ENCODE data around the gene DNAH17.

DNAH17 gene

DNA sequence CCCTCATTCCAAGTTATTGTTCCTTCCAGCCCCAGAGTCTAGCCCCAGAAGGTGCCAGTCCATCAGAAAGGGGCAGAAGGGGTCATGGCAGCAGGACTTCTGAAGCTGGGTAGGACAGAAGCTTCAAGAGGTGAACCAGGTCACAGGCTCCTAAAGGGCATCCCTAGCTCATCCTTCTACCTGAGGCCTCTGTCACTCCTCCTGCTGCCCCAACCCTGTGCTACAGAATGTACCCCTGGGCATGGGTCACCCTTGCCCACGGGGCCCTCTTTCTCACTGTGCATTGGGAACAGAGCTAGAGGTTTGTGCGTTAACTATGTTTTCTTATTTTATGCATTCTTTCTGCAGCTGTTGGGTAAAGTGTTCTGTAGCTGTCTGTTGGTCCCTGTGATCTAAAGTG is 46.5 kb downstream of the DNAH17 start:
- in situ Hi-C loops (cut with MboI; ENCODE audit: low pct_unique_long_range_greater_than_20kb, low sequenced_read_pairs): no loop called here
- DNase-seq: no peak

GRCh38 chr17:78529871-78530670 is 47.1 kb downstream of the DNAH17 start:
- no peak for DNase-seq
- in situ Hi-C loops (cut with MboI; ENCODE audit: low pct_unique_long_range_greater_than_20kb, low sequenced_read_pairs): no loop called here

DNA sequence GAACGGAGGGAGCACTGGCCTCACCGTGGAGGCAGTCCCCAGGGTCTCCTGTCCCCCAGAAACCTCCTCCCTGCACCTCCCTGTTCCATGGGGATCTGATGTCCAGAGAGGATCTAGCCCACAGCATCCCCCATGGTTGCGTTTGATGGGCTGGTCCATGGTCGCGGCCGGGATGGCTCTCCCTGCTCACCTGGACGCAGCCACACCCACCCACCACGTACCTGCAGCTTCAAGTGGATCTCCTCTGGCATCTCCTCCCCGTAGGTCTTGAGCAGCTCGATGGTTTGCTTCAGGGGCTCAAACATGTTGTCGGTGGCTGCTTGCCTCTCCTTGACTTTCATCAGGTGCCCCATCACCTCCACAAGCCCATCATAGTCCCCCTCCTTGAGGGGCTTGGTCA is 47.9 kb downstream of the DNAH17 start:
- in situ Hi-C loops (cut with MboI; ENCODE audit: low pct_unique_long_range_greater_than_20kb, low sequenced_read_pairs): no loop called here
- no peak for DNase-seq

DNA sequence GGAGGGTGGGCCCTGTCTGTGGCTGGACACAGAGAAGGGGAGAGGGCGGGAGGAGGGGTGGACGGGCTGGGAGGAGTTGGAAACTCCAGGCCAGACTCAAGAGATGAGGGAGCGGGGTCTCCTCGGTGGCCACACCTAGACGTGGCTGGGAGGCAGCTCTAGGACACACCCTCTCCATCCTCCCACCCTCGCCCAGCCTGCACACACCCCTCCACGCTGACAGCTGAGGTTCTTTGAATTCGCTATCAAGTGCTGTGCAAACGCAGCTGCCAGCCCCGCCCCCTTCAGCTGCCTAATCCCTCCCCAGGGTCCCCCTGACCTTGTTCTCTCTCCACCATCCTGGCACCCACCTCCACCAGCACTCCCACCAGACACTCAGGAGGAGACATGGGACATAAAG is 48.7 kb downstream of the DNAH17 start:
- in situ Hi-C loops (cut with MboI; ENCODE audit: low pct_unique_long_range_greater_than_20kb, low sequenced_read_pairs): no loop called here
- no peak for DNase-seq

GRCh38 chr17:78527345-78527744 is 49.9 kb downstream of the DNAH17 start:
- no peak for DNase-seq
- in situ Hi-C loops (cut with MboI; ENCODE audit: low pct_unique_long_range_greater_than_20kb, low sequenced_read_pairs): no loop called here

DNA sequence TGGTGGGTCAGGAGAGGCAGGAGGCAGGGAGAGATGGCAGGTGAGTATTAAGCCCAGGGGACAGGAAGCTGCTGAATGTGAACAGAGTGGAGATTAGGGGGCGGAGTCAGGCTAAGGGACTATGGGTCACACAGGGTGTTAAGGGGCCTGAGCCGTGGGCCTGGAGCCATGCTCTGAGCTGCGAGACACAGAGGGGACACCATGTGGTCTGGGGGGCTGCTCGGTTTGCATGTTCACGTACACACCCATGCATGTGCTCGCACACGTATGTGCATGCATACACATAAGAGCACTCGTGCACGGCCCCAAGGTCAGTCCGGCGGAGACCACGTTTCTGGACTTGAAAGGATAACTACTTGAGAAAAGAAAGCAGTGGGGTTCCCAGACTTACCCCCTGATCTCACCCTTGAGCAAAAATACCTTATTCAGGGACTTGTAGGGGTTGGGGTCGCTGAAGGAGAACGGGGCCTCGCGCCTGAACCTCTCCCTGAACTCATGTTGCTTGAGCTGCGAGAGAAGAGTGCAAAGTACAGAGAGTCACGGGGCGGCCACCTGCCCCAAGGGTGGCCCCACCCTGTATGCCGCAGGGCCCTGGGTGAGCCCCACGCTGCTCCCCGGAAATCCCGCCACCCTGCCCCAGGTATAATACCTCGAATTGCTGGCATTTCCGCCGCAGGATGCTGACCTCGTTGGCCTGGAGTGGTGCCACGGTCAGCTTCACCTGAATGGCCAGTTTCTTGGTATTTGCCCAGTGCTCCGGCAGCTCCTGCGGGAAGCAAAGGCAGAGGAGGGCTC is 50.8 kb downstream of the DNAH17 start:
- in situ Hi-C loops (cut with MboI; ENCODE audit: low pct_unique_long_range_greater_than_20kb, low sequenced_read_pairs): no loop called here
- DNase-seq: no peak

- no peak for DNase-seq
- in situ Hi-C loops (cut with MboI; ENCODE audit: low pct_unique_long_range_greater_than_20kb, low sequenced_read_pairs): no loop called here
Measured at GRCh38 chr17:78525511-78526160, 51.6 kb downstream of the DNAH17 start.

DNA sequence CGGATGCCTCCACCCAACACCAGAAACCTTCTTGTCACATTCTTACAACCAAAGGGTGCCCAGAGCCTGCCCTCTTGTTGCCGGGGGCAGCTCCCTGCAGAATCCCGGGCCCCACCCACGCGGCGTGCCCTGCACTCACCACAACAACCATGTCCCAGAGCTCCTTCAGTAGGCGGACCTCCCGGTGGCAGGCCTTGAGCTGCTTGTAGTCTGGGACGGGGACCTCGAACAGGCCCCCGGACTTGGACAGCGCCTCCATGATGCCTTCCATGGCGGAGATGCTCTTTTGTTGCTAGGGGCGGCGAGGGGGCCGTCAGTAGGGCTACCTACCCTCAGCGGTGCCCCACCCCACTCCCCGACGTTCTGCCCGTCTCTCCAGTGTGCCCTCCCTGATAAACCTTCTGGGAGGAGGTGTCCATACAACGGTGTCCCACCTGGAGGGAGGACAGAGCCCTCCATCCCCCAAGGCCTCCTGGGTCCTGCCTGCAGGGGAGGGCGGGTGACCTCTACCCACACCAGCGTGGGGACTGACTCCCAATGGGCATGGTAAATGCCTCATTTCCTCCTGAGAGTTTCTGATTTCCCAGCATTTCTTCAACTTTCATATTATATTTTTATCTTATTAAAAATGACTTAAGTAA is 52.2 kb downstream of the DNAH17 start:
- in situ Hi-C loops (cut with MboI; ENCODE audit: low pct_unique_long_range_greater_than_20kb, low sequenced_read_pairs): no loop called here
- no peak for DNase-seq

DNA sequence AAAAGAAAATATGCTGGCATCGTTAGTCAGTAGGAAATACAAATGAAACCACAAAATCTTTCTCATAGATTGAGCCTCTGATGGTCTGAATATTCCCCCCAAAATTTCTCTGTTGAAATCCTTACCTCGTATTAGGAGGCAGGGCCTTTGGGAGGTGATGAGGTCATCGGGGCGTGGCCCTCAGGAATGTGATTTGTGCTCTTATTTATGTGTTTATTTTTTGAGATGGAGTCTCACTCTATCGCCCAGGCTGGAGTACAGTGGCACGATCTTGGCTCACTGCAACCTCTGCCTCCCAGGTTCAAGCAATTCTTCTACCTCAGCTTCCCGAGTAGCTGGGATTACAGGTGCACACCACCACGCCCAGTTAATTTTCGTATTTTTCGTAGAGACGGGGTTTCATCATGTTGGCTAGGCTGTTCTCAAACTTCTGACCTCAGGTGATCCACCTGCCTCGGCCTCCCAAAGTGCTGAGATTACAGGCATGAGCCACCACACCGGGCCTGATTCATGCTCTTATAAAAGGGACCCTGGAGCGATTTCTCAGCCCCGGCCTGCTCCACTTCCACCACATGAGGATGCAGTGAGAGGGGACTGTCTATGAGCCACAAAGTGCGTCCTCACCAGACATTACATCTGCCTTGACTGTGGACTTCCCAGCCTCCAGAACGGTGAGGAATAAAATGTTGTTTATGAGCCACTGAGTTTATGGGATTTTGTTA is 53.1 kb downstream of the DNAH17 start:
- DNase-seq: no peak
- in situ Hi-C loops (cut with MboI; ENCODE audit: low pct_unique_long_range_greater_than_20kb, low sequenced_read_pairs): no loop called here

GRCh38 chr17:78522031-78522809 is 55.0 kb downstream of the DNAH17 start:
- in situ Hi-C loops (cut with MboI; ENCODE audit: low pct_unique_long_range_greater_than_20kb, low sequenced_read_pairs): no loop called here
- no peak for DNase-seq

GRCh38 chr17:78517421-78517820 is 59.8 kb downstream of the DNAH17 start:
- in situ Hi-C loops (cut with MboI; ENCODE audit: low pct_unique_long_range_greater_than_20kb, low sequenced_read_pairs): no loop called here
- no peak for DNase-seq

GRCh38 chr17:78515480-78515879 is 61.7 kb downstream of the DNAH17 start:
- in situ Hi-C loops (cut with MboI; ENCODE audit: low pct_unique_long_range_greater_than_20kb, low sequenced_read_pairs): no loop called here
- DNase-seq: no peak

GRCh38 chr17:78514521-78514920 is 62.7 kb downstream of the DNAH17 start:
- in situ Hi-C loops (cut with MboI; ENCODE audit: low pct_unique_long_range_greater_than_20kb, low sequenced_read_pairs): no loop called here
- no peak for DNase-seq

GRCh38 chr17:78512976-78513375 is 64.2 kb downstream of the DNAH17 start:
- DNase-seq: no peak
- in situ Hi-C loops (cut with MboI; ENCODE audit: low pct_unique_long_range_greater_than_20kb, low sequenced_read_pairs): no loop called here

GRCh38 chr17:78510141-78511075 is 66.8 kb downstream of the DNAH17 start:
- in situ Hi-C loops (cut with MboI; ENCODE audit: low pct_unique_long_range_greater_than_20kb, low sequenced_read_pairs): no loop called here
- no peak for DNase-seq

GRCh38 chr17:78507526-78507925 is 69.7 kb downstream of the DNAH17 start:
- DNase-seq: no peak
- in situ Hi-C loops (cut with MboI; ENCODE audit: low pct_unique_long_range_greater_than_20kb, low sequenced_read_pairs): no loop called here
